Measurements from ENCODE around the gene ATG7. TPM values are rescaled to one million over a fixed set of nuclear protein-coding genes. Genes with fewer than 3 reads are reported as not detected.

Gene ATG7
- polyA plus RNA-seq, 1 donor, result 16.6 TPM

DNA sequence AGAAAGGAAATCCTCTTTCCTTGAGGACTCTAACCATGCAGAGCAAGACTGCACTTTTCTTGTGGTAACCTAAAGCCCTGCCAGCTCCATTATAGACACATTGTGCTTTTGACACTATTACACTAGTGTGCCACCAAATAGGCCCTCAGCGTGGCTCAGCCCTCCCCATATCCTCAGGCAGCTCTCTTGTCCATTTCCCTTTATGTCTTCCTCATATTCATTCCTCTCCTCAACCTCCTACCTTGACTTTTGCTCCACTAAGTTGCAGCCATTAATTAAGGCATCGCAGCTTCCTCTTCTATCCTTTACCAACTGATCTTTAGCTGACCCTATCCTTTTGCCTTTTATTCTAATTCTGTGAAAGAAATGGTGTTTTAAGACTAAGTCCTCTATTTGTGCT is 3.7 kb downstream of the ATG7 start:
- H3K36me3 ChIP-seq (ENCODE audit: control insufficient read depth, insufficient read depth, low read length), result peaks cover 9% of the 10 kb centered on the region
- no peak for DNase-seq
- H3K27ac ChIP-seq (ENCODE audit: low read length), result no peak overlapping the region
- 80% methylated on average over 1 of the region's 2 CpGs for WGBS (ENCODE audit: insufficient coverage, low lambda C conversion rate)
- no peak overlapping the region for H3K4me3 ChIP-seq (ENCODE audit: low read length)
- no peaks in the 10 kb centered on the region for H3K27me3 ChIP-seq (ENCODE audit: control insufficient read depth, insufficient read depth, low read length)
- H3K4me1 ChIP-seq (ENCODE audit: control insufficient read depth, insufficient read depth, low read length), result peaks cover 5% of the 10 kb centered on the region
- H3K9me3 ChIP-seq (ENCODE audit: control insufficient read depth, low read depth, low read length), result no peaks in the 10 kb centered on the region

- 92% methylated on average over 2 of the region's 2 CpGs for WGBS (ENCODE audit: insufficient coverage, low lambda C conversion rate)
These were observed 4.7 kb downstream of the ATG7 start for GRCh38 chr3:11276901-11277300.

GRCh38 chr3:11282250-11283138 is 10.3 kb downstream of the ATG7 start:
- H3K9me3 ChIP-seq (ENCODE audit: control insufficient read depth, low read depth, low read length), result no peaks in the 10 kb centered on the region
- no CpG with 5 or more reads among the region's 5 CpGs for WGBS (ENCODE audit: insufficient coverage, low lambda C conversion rate)
- DNase-seq, result peak in 1 of 2 donors; percentile 33
- H3K4me3 ChIP-seq (ENCODE audit: low read length), result no peak overlapping the region
- H3K27me3 ChIP-seq (ENCODE audit: control insufficient read depth, insufficient read depth, low read length), result no peaks in the 10 kb centered on the region
- peak overlapping the region; percentile 26 for H3K27ac ChIP-seq (ENCODE audit: low read length)
- no peaks in the 10 kb centered on the region for H3K4me1 ChIP-seq (ENCODE audit: control insufficient read depth, insufficient read depth, low read length)
- H3K36me3 ChIP-seq (ENCODE audit: control insufficient read depth, insufficient read depth, low read length), result peaks cover 11% of the 10 kb centered on the region

More at GRCh38 chr3:11276901-11277300, 4.7 kb downstream of the ATG7 start:
- DNase-seq, result no peak
- H3K9me3 ChIP-seq (ENCODE audit: control insufficient read depth, low read depth, low read length), result no peaks in the 10 kb centered on the region
- H3K27me3 ChIP-seq (ENCODE audit: control insufficient read depth, insufficient read depth, low read length), result no peaks in the 10 kb centered on the region
- H3K27ac ChIP-seq (ENCODE audit: low read length), result no peak overlapping the region
- H3K4me3 ChIP-seq (ENCODE audit: low read length), result no peak overlapping the region
- H3K4me1 ChIP-seq (ENCODE audit: control insufficient read depth, insufficient read depth, low read length), result peaks cover 5% of the 10 kb centered on the region
- H3K36me3 ChIP-seq (ENCODE audit: control insufficient read depth, insufficient read depth, low read length), result peaks cover 12% of the 10 kb centered on the region

- Histone ChIP-seq H3K27me3 (ENCODE audit: control insufficient read depth, insufficient read depth, low read length) (no peaks in the 10 kb centered on the region), H3K4me3 (ENCODE audit: low read length) (no peak overlapping the region), H3K4me1 (ENCODE audit: control insufficient read depth, insufficient read depth, low read length) (no peaks in the 10 kb centered on the region), H3K36me3 (ENCODE audit: control insufficient read depth, insufficient read depth, low read length) (peaks cover 11% of the 10 kb centered on the region), H3K9me3 (ENCODE audit: control insufficient read depth, low read depth, low read length) (no peaks in the 10 kb centered on the region), H3K27ac (ENCODE audit: low read length) (peak overlapping the region; percentile 26)
- DNase-seq, result no peak
- no CpG with 5 or more reads among the region's 1 CpG for WGBS (ENCODE audit: insufficient coverage, low lambda C conversion rate)
These were observed 10.9 kb downstream of the ATG7 start for GRCh38 chr3:11283139-11283475.

DNA sequence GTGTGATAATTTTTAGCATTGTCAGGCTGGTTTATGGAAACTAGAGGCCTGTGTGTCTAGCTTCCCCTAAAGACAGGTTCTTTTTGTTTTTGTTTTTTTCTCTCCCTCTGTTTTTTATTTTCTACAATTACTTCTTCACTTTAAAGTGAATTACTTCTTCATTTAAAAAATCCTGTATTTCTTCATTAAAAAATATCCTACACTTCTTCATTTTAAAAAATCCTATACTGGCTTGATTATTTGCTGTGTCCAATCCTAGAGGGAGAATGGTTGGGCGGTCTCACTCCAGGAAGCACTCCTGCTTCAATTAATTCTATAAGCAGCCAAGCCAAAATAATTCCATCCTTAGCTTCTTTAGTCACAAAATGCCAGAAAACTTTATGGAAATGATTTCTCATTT is 11.8 kb downstream of the ATG7 start:
- WGBS (ENCODE audit: insufficient coverage, low lambda C conversion rate), result no CpG with 5 or more reads among the region's 1 CpG
- Histone ChIP-seq H3K4me1 (ENCODE audit: control insufficient read depth, insufficient read depth, low read length) (no peaks in the 10 kb centered on the region), H3K27me3 (ENCODE audit: control insufficient read depth, insufficient read depth, low read length) (no peaks in the 10 kb centered on the region), H3K27ac (ENCODE audit: low read length) (no peak overlapping the region), H3K36me3 (ENCODE audit: control insufficient read depth, insufficient read depth, low read length) (peaks cover 8% of the 10 kb centered on the region), H3K9me3 (ENCODE audit: control insufficient read depth, low read depth, low read length) (no peaks in the 10 kb centered on the region), H3K4me3 (ENCODE audit: low read length) (no peak overlapping the region)
- DNase-seq, result no peak

DNA sequence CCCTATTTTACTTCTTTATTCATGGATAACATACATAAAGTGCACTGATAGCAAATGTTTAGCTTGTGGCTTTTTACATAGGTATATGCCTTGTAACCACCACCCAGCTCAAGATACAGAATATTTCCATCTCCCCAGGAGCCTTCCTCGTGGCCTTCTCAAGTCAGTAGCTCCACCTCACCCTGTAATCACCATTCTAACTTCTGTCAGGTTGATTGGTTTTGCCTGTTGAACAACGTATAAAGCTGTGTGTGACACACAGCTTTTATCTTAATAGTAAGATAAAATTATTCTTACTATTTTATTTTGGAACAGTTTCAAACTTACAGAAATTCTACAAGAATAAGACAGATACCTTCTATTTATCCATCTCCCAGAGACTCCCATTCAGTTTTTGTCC is 13.3 kb downstream of the ATG7 start:
- Histone ChIP-seq H3K27me3 (ENCODE audit: control insufficient read depth, insufficient read depth, low read length) (no peaks in the 10 kb centered on the region), H3K4me1 (ENCODE audit: control insufficient read depth, insufficient read depth, low read length) (no peaks in the 10 kb centered on the region), H3K9me3 (ENCODE audit: control insufficient read depth, low read depth, low read length) (no peaks in the 10 kb centered on the region), H3K36me3 (ENCODE audit: control insufficient read depth, insufficient read depth, low read length) (peaks cover 8% of the 10 kb centered on the region), H3K4me3 (ENCODE audit: low read length) (no peak overlapping the region), H3K27ac (ENCODE audit: low read length) (no peak overlapping the region)
- 80% methylated on average over 1 of the region's 2 CpGs for WGBS (ENCODE audit: insufficient coverage, low lambda C conversion rate)
- no peak for DNase-seq

- DNase-seq, result no peak
- 90% methylated on average over 2 of the region's 10 CpGs for WGBS (ENCODE audit: insufficient coverage, low lambda C conversion rate)
- no peaks in the 10 kb centered on the region for H3K4me1 ChIP-seq (ENCODE audit: control insufficient read depth, insufficient read depth, low read length)
- no peak overlapping the region for H3K4me3 ChIP-seq (ENCODE audit: low read length)
- H3K27me3 ChIP-seq (ENCODE audit: control insufficient read depth, insufficient read depth, low read length), result no peaks in the 10 kb centered on the region
- peaks cover 4% of the 10 kb centered on the region for H3K36me3 ChIP-seq (ENCODE audit: control insufficient read depth, insufficient read depth, low read length)
- no peaks in the 10 kb centered on the region for H3K9me3 ChIP-seq (ENCODE audit: control insufficient read depth, low read depth, low read length)
- no peak overlapping the region for H3K27ac ChIP-seq (ENCODE audit: low read length)
These were observed 15.2 kb downstream of the ATG7 start for GRCh38 chr3:11287404-11287803.

GRCh38 chr3:11288021-11288491 is 15.9 kb downstream of the ATG7 start:
- no peak for DNase-seq
- H3K36me3 ChIP-seq (ENCODE audit: control insufficient read depth, insufficient read depth, low read length), result peaks cover 3% of the 10 kb centered on the region
- 40% methylated on average over 1 of the region's 2 CpGs for WGBS (ENCODE audit: insufficient coverage, low lambda C conversion rate)
- no peak overlapping the region for H3K27ac ChIP-seq (ENCODE audit: low read length)
- no peaks in the 10 kb centered on the region for H3K9me3 ChIP-seq (ENCODE audit: control insufficient read depth, low read depth, low read length)
- no peaks in the 10 kb centered on the region for H3K27me3 ChIP-seq (ENCODE audit: control insufficient read depth, insufficient read depth, low read length)
- no peak overlapping the region for H3K4me3 ChIP-seq (ENCODE audit: low read length)
- no peaks in the 10 kb centered on the region for H3K4me1 ChIP-seq (ENCODE audit: control insufficient read depth, insufficient read depth, low read length)

- no peak overlapping the region for H3K4me3 ChIP-seq (ENCODE audit: low read length)
- H3K4me1 ChIP-seq (ENCODE audit: control insufficient read depth, insufficient read depth, low read length), result no peaks in the 10 kb centered on the region
- no peak overlapping the region for H3K27ac ChIP-seq (ENCODE audit: low read length)
- H3K27me3 ChIP-seq (ENCODE audit: control insufficient read depth, insufficient read depth, low read length), result no peaks in the 10 kb centered on the region
- H3K9me3 ChIP-seq (ENCODE audit: control insufficient read depth, low read depth, low read length), result no peaks in the 10 kb centered on the region
- peak in 1 of 2 donors; percentile 31 for DNase-seq
- no peaks in the 10 kb centered on the region for H3K36me3 ChIP-seq (ENCODE audit: control insufficient read depth, insufficient read depth, low read length)
- 80% methylated on average over 1 of the region's 7 CpGs for WGBS (ENCODE audit: insufficient coverage, low lambda C conversion rate)
These were observed 16.8 kb downstream of the ATG7 start for GRCh38 chr3:11288786-11289637.

DNA sequence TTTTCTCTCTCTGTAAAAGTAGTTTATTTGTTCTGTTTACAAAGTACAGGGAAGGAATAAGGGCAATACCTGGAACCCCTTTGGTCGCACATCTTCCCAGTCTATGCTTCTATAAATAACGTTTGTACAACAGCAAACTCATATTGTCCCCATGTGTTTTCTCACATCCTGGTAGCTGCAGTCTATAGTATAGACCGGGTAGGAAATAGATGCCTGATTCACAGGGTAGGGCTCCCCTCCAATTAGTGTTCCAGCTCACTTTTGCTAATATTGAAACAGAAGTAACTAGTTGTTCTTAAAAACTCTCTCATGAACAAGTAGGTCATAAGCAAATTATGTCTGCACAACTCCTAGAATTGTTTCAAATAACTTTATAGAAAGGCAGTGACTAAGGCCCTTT is 17.7 kb downstream of the ATG7 start:
- Histone ChIP-seq H3K27me3 (ENCODE audit: control insufficient read depth, insufficient read depth, low read length) (no peaks in the 10 kb centered on the region), H3K36me3 (ENCODE audit: control insufficient read depth, insufficient read depth, low read length) (no peaks in the 10 kb centered on the region), H3K9me3 (ENCODE audit: control insufficient read depth, low read depth, low read length) (no peaks in the 10 kb centered on the region), H3K27ac (ENCODE audit: low read length) (no peak overlapping the region), H3K4me3 (ENCODE audit: low read length) (no peak overlapping the region), H3K4me1 (ENCODE audit: control insufficient read depth, insufficient read depth, low read length) (no peaks in the 10 kb centered on the region)
- no CpG with 5 or more reads among the region's 3 CpGs for WGBS (ENCODE audit: insufficient coverage, low lambda C conversion rate)
- DNase-seq, result no peak

Measured in large intestine (tissue), 3 donors.